Measurements from ENCODE around the gene FLOT2.
"Not testable (repeated sequence)": the region's sequence is repeated elsewhere in the genome, so short reads cannot be mapped to it uniquely, and the experiment has no call there.

The FLOT2 gene

GRCh38 chr17:28893248-28894183 is 4.0 kb downstream of the FLOT2 start:
- peak; percentile 24 for DNase-seq

DNA sequence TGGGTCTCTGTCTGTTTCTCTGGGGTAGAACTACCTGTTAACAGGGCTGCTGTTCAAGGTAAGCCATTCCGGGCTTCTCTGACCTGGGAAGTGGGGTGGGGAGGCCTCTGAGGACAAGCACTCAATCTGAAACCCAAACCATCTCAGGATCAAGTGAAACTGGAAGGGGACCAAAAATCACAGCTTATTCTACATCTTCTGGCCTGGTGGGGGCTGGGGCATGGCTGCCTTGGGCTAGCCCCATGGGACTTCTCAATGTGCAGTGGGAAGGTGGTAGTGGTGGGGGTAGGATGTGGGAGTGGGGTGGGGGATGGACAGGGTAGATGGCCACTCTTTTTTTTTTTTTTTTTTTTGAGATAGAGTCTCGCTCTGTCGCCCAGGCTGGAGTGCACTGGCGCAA is 5.5 kb downstream of the FLOT2 start:
- DNase-seq = no peak

GRCh38 chr17:28891201-28891600 is 6.3 kb downstream of the FLOT2 start:
- DNase-seq = no peak

GRCh38 chr17:28889996-28890395 is 7.5 kb downstream of the FLOT2 start:
- no peak for DNase-seq

- DNase-seq = no peak
Observed at GRCh38 chr17:28888832-28889231, 8.7 kb downstream of the FLOT2 start.

DNA sequence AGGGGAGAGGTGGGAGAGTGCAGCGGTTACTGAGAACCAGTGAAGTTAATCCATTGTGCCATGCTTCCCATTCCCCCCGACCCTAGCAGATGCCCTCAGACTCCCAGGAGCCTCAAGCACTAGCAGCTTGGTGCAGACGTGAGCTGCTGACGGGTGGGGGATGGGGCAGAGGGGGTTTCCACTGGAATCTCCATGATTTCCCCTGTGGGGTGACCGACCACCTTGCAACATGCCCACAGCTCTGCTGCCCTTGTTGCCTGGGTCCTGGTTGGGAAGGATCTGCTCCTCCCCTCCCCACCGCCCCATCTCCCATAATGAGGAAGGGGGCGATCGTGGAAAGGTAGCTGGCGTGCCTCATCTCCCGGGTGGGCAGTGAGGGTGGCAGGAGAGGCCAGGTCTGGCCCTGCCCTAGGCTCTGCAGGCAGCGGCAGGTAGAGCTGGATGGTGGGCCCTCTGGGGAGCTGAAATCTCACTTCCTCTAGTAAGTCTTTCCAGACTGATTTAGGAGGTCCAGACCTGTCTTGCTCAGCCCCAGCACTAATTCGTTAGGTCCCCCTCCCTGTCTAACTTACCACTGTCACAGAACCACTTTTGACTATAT is 9.6 kb downstream of the FLOT2 start:
- DNase-seq = no peak

GRCh38 chr17:28885951-28886350 is 11.6 kb downstream of the FLOT2 start:
- DNase-seq = no peak

GRCh38 chr17:28885363-28885762 is 12.2 kb downstream of the FLOT2 start:
- DNase-seq = no peak

GRCh38 chr17:28883967-28884702 is 13.4 kb downstream of the FLOT2 start:
- no peak for DNase-seq

DNA sequence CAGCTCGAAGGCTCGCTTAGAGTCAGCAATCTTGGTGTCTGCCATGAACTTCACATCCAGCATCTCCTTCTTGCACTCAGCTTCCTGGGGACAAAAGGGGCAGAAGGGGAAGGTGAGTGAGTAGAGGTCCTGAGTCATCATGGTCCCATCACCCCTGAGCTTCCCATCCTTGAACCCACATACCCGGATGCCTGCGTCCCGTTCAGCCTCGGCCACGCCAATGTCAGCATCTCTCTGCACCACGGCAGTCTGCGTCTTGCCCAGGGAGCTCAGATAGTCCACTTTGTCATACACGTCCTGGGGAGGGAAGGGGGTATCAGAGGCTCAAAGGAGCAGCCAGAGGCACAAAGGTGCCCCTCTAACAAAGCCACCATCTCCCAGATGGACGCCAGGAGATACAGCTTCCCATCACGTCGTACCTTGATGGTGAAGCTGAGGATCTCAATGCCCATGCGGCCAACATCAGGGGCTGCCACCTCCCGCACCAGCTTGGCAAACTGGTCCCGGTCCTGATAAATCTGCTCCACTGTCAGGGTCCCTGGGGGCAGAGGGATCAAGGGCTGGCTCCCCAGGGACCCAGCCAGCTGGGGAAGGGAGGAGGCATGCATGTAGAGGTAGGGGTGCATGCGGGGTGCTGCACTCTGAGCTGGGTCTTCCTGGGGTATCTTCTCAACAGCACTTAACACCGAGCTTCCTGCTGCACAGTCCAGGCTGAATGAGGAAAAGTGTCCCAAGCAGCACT is 15.2 kb downstream of the FLOT2 start:
- DNase-seq = no peak

DNA sequence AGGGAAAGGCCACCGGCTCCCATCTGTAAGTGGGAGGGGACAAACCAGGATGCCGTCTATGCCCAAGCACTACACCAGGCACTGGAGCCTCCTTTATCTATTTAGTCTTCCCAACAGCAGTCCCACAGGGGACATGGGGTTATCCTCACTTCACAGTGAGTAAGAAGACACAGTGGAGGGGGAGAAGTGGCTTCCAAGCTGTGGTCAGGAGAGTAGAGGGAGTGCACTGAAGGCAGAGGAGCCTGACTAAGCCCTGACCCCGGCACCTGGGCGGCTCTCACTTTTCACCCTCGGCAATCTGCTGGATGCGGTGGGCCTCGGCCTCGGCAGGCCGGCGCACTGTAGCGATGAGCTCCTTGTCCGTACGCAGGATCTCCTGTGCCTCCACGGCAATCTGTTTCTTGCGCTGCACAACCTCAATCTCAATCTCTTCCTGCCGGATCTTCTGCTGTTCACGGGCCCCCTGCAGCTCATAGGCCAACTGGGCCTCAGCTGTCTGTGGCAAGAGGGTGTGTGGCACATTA is 15.9 kb downstream of the FLOT2 start:
- DNase-seq = no peak

GRCh38 chr17:28880572-28880945 is 17.0 kb downstream of the FLOT2 start:
- DNase-seq = no peak

- DNase-seq = no peak
Observed at GRCh38 chr17:28879886-28880571, 17.5 kb downstream of the FLOT2 start.

DNA sequence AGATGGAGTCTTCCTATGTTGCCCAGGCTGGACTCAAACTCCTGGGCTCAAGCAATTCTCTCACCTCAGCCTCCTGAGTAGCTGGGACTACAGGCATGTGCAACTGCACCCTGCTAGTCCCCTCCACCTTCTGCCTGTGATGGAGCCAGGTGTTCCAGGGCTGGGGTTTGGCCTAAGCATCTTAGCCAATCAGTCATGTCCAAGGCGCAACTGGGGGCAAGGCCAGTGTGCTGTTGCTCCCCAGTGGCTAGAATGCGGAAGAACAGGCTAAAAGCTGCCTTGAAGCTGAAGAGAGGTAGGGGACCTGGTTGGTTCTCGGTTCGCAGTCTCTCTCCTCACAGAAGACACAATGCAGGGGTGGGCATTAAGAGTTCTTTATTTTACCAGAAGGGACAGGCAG is 18.6 kb downstream of the FLOT2 start:
- DNase-seq = no peak

GRCh38 chr17:28878158-28878910 is 19.2 kb downstream of the FLOT2 start:
- no peak for DNase-seq

DNA sequence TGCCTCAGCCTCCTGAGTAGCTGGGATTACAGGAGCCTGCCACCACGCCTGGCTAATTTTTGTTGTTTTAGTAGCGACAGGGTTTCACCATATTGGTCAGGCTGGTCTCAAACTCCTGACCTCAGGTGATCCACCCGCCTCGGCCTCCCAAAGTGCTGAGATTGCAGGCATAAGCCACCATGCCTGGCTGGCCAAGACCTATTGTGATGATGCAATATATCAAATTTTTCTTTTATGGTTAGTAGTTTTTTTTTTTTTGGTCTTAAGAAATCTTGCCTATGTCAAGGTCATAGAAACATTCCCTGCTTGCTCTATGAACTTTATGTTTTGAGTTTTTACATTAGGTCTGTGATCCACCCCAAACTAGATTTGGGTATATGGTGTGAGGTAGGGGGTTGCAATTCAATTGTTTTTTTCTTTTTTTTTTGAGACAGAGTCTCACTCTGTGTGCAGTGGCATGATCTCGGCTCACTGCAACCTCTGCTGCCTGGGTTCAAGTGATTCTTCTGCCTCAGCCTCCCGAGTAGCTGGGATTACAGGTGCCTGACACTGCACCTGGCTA is 20.3 kb downstream of the FLOT2 start:
- not testable (repeated sequence) for DNase-seq

DNA sequence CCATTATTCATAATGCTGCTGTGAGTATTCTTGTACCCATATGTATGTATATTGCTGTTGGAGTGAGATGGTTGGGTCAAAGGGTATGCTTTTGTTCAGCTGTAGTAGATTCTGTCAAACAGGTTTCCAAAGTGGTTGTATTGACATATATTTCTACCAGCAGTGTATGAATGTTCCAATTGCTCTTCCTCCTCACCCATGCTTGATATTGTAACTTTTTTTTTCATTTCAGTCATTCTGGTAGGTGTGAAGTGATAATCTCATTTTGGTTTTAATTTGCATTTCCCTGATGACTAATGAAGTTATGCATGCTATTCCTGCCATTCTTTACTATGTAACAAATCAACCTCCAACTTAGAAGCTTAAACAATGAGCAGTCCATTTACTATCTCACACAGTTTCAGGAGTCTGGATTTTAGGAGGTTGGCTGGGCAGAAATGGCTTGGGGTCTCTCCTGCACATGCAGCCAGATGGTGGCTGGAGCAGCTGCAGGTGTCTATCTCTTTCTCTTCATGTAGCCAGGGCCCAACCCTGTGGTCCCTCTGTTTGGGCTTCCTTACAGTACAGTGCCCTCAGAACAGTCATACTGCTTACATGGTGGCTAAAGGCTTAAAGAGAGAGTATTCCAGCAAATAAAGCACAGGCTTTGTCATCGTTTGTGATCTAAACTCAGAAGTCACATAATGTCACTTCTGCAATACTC is 21.5 kb downstream of the FLOT2 start:
- DNase-seq = no peak

- no peak for DNase-seq
Observed at GRCh38 chr17:28874750-28875149, 22.8 kb downstream of the FLOT2 start.

DNA sequence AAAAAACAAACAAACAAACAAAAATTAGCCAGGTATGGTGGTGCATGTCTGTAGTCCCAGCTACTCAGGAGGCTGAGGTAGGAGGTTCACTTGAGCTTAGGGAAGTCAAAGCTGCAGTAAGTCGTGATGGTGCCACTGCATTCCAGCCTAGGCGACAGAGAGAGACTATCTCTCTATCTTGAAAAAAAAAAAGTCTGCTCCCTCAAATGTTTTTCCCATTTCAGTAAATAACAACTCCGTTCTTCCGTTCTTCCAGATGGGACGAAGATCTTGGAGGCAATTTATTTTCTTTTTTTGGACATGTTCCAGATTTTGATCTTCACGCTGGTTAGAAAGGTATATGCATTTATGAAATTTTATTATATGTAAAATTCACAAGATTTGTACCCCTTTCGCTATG is 23.7 kb downstream of the FLOT2 start:
- no peak for DNase-seq

DNA sequence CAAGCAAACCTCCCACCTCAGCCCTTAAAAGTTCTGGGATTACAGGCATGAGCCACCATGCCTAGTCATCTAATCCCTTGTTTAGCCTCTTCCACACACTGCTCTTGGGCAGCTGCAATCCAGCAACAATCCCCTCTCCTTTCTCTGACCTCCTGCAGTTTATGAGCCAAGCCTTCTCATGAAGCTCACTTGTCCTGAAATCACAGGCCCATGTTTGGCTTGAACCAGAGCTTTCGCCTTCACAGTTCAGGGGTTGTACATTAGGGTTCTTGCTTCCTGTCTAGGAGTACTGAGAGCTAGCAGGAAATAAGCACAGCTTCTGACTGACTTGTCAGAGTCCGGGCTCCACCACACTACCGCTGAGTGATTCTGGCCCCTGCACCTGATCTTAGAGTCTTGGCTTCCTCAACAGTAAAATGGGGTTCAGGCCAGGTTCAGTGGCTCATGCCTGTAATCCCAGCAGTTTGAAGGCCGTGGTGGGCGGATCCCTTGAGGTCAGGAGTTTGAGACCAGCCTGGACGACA is 26.4 kb downstream of the FLOT2 start:
- DNase-seq = peak; percentile 62

All from CD4-positive, alpha-beta T cell treated with Interleukin-6 for 4 hours (primary cell).